Transverse colon (tissue), 4 donors: ENCODE measurements around the gene RHO.
"Not testable (repeated sequence)": the region's sequence is repeated elsewhere in the genome, so short reads cannot be mapped to it uniquely, and the experiment has no call there.

Source experiments
- CTCF ChIP-seq, 5 experiments: fragments of 200-600 bp in 3 of 5; fragments of 450-650 bp in 2 of 5; sonication (generic) in 3 of 5; IDR thresholded peaks; 1 replicate in 2 of 5; 2 replicates in 3 of 5; pipeline ENCODE4 v1.5.1; 2016 to 2017; ENCODE audit warnings: antibody characterized with exemption in 5 of 5, inconsistent platforms in 3 of 5, mild to moderate bottlenecking in 2 of 5, moderate library complexity in 1 of 5
- EP300 ChIP-seq: sonication (generic); formaldehyde crosslinking; IDR thresholded peaks from one replicate; pipeline ENCODE4 v1.6.1; 2017; ENCODE audit warnings: antibody characterized with exemption, low read depth
- POLR2AphosphoS5 ChIP-seq, 3 donors: sonication (generic); formaldehyde crosslinking; IDR thresholded peaks; one replicate each; pipeline ENCODE4 v1.6.1; 2016; ENCODE audit warnings: antibody characterized with exemption in 3 of 3

- not testable (repeated sequence) for TF ChIP-seq CTCF (IDR thresholded peaks at IDR 0.05); EP300; POLR2AphosphoS5 (IDR thresholded peaks at IDR 0.05)
Observed at GRCh38 chr3:129497876-129498275, 30.6 kb upstream of the RHO start.
